ENCODE results near the gene CHAC2. TPM values are rescaled to one million over a fixed set of nuclear protein-coding genes. Genes with fewer than 3 reads are reported as not detected.

Gene CHAC2
- total and polyA plus RNA-seq, 2 of the 13 experiments (the other 11 are each of a cell fraction or from before 2014, with no cell fraction given) = 1.7 to 10.7 TPM

DNA sequence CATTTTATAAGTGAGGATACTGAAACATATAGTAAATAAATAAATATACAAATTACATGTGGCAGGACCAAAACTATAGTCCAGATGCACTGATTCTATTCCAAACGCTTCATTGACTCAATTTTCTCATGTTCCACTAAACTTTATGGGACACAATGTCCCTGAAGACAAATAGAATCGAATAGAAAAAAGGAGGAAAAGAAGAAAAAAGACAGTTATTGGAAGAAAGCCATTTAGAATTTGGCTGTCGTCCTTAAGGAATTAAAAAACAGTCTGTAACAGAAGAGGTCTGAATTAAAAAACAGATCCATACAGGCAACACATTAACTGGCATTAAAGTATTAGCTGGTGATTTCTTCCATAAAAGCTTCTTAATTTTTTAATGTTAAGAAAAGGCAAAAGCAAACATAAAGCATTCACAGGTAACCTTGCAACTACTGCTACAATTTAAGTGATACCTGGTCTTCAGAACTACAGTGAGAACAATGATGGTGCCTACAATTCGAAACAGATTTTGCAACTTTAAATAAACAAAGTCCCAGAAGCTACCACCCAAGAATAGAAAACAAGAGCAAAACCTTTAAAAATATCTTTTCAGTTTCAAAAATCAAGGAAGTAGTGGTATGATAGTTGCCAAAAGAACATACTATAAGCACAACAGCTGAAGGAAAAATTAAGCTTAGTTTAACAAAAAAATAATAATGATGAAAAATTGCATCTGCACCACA, 17.4 kb upstream of the CHAC2 start:
- Histone ChIP-seq H3K4me3 (replicated peaks in 1 of 3; ENCODE audit: insufficient read depth in 1 of 3, low read depth in 2 of 3, low read length in 3 of 3) (no peak overlapping the region), H3K79me2 (ENCODE audit: insufficient read depth, low read length) (no peaks in the 10 kb centered on the region), H4K20me1 (ENCODE audit: insufficient read depth, low read length) (no peaks in the 10 kb centered on the region), H2AFZ (ENCODE audit: low read length) (no peak overlapping the region), H3K27me3 (ENCODE audit: control insufficient read depth in 1 of 2, insufficient read depth in 2 of 2, low read length in 2 of 2) (no peaks in the 10 kb centered on the region), H3K27ac (ENCODE audit: extremely low read length, insufficient read depth, low read length) (no peak overlapping the region), H3K4me2 (ENCODE audit: low read depth, low read length) (no peak overlapping the region), H3K9me3 (ENCODE audit: low read length) (no peaks in the 10 kb centered on the region), H3K9ac (ENCODE audit: insufficient read depth, low read depth, low read length) (no peak overlapping the region), H3K4me1 (ENCODE audit: insufficient read depth, low read length) (no peaks in the 10 kb centered on the region), H3K36me3 (replicated peaks in 1 of 2; ENCODE audit: control insufficient read depth in 1 of 2, insufficient read depth in 2 of 2, low read length in 2 of 2) (peaks cover 4 to 26% of the 10 kb centered on the region in 2 experiments; a peak in 4 of 5 replicates)
- WGBS (ENCODE audit: low lambda C conversion rate) = 90% methylated on average over 4 of the region's 4 CpGs
- intact Hi-C loops (cut with micrococcal nuclease; ENCODE audit: unreplicated experiment) (no loop called here), in situ Hi-C loops (cut with HindIII; ENCODE audit: extremely low pct_ligation_motif_present, low pct_unique_long_range_greater_than_20kb) (no loop called here)
- DNase-seq (ENCODE audit: low spot score) (no peak), ATAC-seq (no peak), FAIRE-seq (no peak)
- TF ChIP-seq ZNF878 (CRISPR knock-in tag; IDR thresholded peaks at IDR 0.05) (no peak), MTF2 (CRISPR knock-in tag; IDR thresholded peaks at IDR 0.05; ENCODE audit: borderline replicate concordance) (no peak), POGK (CRISPR knock-in tag; conservative IDR thresholded peaks at IDR 0.05) (no peak), ZNF773 (CRISPR knock-in tag; IDR thresholded peaks at IDR 0.05; ENCODE audit: borderline replicate concordance) (no peak), ZNF225 (CRISPR knock-in tag; IDR thresholded peaks at IDR 0.05) (no peak)
- POLR2A ChIA-PET = no interaction called here
- CTCF ChIA-PET (ENCODE audit: low intra/inter-chr PET ratio, low total read pairs) = no interaction called here
- no TSS peak for BruUV-seq (replicated peaks)

DNA sequence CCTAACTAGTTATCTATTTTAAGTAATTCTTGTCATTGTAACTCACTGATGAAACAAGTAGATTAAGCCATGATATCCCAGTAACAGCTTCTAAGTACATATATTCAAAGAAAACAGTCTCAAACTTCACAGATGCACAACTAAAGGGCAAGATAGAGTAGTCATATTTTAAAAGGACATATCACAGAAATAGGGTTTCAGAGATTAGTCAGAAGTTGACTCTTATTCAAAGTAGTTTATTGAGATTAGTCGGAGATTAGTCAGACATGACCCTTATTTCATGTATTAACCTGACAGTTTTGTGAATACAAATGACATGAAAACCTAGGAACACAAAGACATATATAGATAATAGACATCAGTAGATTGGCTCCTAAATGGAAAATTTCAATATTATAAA, 15.9 kb upstream of the CHAC2 start:
- ChIA-PET POLR2A (no interaction called here), CTCF (ENCODE audit: low intra/inter-chr PET ratio, low total read pairs) (no interaction called here)
- Histone ChIP-seq H3K36me3 (replicated peaks in 1 of 2; ENCODE audit: control insufficient read depth in 1 of 2, insufficient read depth in 2 of 2, low read length in 2 of 2) (peaks cover 5 to 37% of the 10 kb centered on the region in 2 experiments; a peak in 4 of 5 replicates), H3K4me2 (ENCODE audit: low read depth, low read length) (no peak overlapping the region), H3K27ac (ENCODE audit: extremely low read length, insufficient read depth, low read length) (no peak overlapping the region), H3K79me2 (ENCODE audit: insufficient read depth, low read length) (no peaks in the 10 kb centered on the region), H3K4me3 (replicated peaks in 1 of 3; ENCODE audit: insufficient read depth in 1 of 3, low read depth in 2 of 3, low read length in 3 of 3) (no peak overlapping the region), H3K9ac (ENCODE audit: insufficient read depth, low read depth, low read length) (no peak overlapping the region), H3K4me1 (ENCODE audit: insufficient read depth, low read length) (no peaks in the 10 kb centered on the region), H3K27me3 (ENCODE audit: control insufficient read depth in 1 of 2, insufficient read depth in 2 of 2, low read length in 2 of 2) (no peaks in the 10 kb centered on the region), H2AFZ (ENCODE audit: low read length) (no peak overlapping the region), H4K20me1 (ENCODE audit: insufficient read depth, low read length) (no peaks in the 10 kb centered on the region), H3K9me3 (ENCODE audit: low read length) (no peaks in the 10 kb centered on the region)
- intact Hi-C loops (cut with micrococcal nuclease; ENCODE audit: unreplicated experiment) (no loop called here), in situ Hi-C loops (cut with HindIII; ENCODE audit: extremely low pct_ligation_motif_present, low pct_unique_long_range_greater_than_20kb) (no loop called here)
- DNase-seq (ENCODE audit: low spot score) = no peak
- no peak for FAIRE-seq
- no TSS peak for BruUV-seq (replicated peaks)
- ATAC-seq = no peak
- WGBS (ENCODE audit: low lambda C conversion rate) = 95% methylated on average over 1 of the region's 1 CpG
- TF ChIP-seq, protein P1, sequence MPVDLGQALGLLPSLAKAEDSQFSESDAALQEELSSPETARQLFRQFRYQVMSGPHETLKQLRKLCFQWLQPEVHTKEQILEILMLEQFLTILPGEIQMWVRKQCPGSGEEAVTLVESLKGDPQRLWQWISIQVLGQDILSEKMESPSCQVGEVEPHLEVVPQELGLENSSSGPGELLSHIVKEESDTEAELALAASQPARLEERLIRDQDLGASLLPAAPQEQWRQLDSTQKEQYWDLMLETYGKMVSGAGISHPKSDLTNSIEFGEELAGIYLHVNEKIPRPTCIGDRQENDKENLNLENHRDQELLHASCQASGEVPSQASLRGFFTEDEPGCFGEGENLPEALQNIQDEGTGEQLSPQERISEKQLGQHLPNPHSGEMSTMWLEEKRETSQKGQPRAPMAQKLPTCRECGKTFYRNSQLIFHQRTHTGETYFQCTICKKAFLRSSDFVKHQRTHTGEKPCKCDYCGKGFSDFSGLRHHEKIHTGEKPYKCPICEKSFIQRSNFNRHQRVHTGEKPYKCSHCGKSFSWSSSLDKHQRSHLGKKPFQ (CRISPR knock-in tag; IDR thresholded peaks at IDR 0.05; ENCODE audit: insufficient replicate concordance) = no peak
- TF ChIP-seq, protein P2, sequence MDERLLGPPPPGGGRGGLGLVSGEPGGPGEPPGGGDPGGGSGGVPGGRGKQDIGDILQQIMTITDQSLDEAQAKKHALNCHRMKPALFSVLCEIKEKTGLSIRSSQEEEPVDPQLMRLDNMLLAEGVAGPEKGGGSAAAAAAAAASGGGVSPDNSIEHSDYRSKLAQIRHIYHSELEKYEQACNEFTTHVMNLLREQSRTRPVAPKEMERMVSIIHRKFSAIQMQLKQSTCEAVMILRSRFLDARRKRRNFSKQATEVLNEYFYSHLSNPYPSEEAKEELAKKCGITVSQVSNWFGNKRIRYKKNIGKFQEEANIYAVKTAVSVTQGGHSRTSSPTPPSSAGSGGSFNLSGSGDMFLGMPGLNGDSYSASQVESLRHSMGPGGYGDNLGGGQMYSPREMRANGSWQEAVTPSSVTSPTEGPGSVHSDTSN (CRISPR knock-in tag; IDR thresholded peaks at IDR 0.05) = no peak
- TF ChIP-seq CBX5 (CRISPR knock-in tag; IDR thresholded peaks at IDR 0.05; ENCODE audit: borderline replicate concordance) (no peak), WIZ (CRISPR knock-in tag; IDR thresholded peaks at IDR 0.05) (no peak), KLF11 (CRISPR knock-in tag; IDR thresholded peaks at IDR 0.05) (no peak), ATM (IDR thresholded peaks at IDR 0.05; ENCODE audit: borderline replicate concordance) (no peak), NR1H2 (CRISPR knock-in tag; IDR thresholded peaks at IDR 0.05; ENCODE audit: borderline replicate concordance, low read depth) (no peak), CENPX (CRISPR knock-in tag; IDR thresholded peaks at IDR 0.05) (no peak)
